ENCODE results near the gene TMOD1.
"Not testable (repeated sequence)": the region's sequence is repeated elsewhere in the genome, so short reads cannot be mapped to it uniquely, and the experiment has no call there.

TMOD1 gene

GRCh38 chr9:97479496-97480159 is 21.8 kb upstream of the TMOD1 start:
- no peak for TF ChIP-seq JUND (IDR thresholded peaks at IDR 0.05; ENCODE audit: low read depth)
- no peak for DNase-seq (ENCODE audit: low read depth in 1 of 2, low spot score in 1 of 2)
- in situ Hi-C loops (cut with HindIII; ENCODE audit: low pct_unique_long_range_greater_than_20kb, low sequenced_read_pairs) = no loop called here

GRCh38 chr9:97480174-97480573 is 21.3 kb upstream of the TMOD1 start:
- TF ChIP-seq JUND (IDR thresholded peaks at IDR 0.05; ENCODE audit: low read depth) = no peak
- no peak for DNase-seq (ENCODE audit: low read depth in 1 of 2, low spot score in 1 of 2)
- in situ Hi-C loops (cut with HindIII; ENCODE audit: low pct_unique_long_range_greater_than_20kb, low sequenced_read_pairs) = no loop called here

GRCh38 chr9:97480749-97481148 is 20.7 kb upstream of the TMOD1 start:
- in situ Hi-C loops (cut with HindIII; ENCODE audit: low pct_unique_long_range_greater_than_20kb, low sequenced_read_pairs) = no loop called here
- no peak for TF ChIP-seq JUND (IDR thresholded peaks at IDR 0.05; ENCODE audit: low read depth)
- DNase-seq (ENCODE audit: low read depth in 1 of 2, low spot score in 1 of 2) = no peak

GRCh38 chr9:97484134-97484533 is 17.3 kb upstream of the TMOD1 start:
- in situ Hi-C loops (cut with HindIII; ENCODE audit: low pct_unique_long_range_greater_than_20kb, low sequenced_read_pairs) = no loop called here
- no peak for TF ChIP-seq JUND (IDR thresholded peaks at IDR 0.05; ENCODE audit: low read depth)
- DNase-seq (ENCODE audit: low read depth in 1 of 2, low spot score in 1 of 2) = no peak

DNA sequence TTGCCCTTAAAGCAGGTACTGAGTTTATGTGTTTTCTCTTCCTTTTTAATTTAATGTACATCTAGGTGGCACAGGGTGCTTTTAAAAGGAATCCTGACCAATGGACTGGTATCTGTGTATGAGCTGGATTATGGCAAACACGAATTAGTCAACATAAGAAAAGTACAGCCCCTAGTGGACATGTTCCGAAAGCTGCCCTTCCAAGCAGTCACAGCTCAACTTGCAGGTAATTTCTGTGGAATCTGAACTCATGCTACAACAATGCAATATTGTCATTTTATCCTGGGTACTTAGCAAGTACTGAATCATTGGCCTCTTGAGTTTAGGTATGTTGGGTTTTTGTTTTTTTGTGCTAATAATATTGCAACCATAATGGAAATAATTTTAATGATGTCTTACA is 14.4 kb upstream of the TMOD1 start:
- TF ChIP-seq JUND (IDR thresholded peaks at IDR 0.05; ENCODE audit: low read depth) = no peak
- DNase-seq (ENCODE audit: low read depth in 1 of 2, low spot score in 1 of 2) = peak in 1 of 2 experiments; percentile 36
- in situ Hi-C loops (cut with HindIII; ENCODE audit: low pct_unique_long_range_greater_than_20kb, low sequenced_read_pairs) = no loop called here

DNA sequence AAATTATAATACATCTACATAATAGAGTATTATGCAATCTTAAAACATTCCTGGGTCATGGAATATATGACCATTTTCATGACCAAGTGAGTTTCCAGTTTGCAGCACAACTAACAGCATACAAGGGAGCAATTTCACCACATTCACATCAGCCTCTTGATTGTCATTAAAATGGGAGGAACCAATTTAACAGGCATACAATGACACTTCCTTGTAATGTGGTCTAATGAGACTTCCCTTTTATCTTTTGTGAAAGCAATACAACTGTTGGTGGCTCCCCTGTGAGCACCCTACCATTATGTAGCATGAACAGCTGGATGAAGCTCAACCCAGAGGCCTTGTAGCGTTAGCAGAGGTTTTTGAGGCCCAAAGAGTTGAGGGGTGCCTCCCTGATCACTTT is 13.6 kb upstream of the TMOD1 start:
- in situ Hi-C loops (cut with HindIII; ENCODE audit: low pct_unique_long_range_greater_than_20kb, low sequenced_read_pairs) = no loop called here
- TF ChIP-seq JUND (IDR thresholded peaks at IDR 0.05; ENCODE audit: low read depth) = no peak
- DNase-seq (ENCODE audit: low read depth in 1 of 2, low spot score in 1 of 2) = no peak

DNA sequence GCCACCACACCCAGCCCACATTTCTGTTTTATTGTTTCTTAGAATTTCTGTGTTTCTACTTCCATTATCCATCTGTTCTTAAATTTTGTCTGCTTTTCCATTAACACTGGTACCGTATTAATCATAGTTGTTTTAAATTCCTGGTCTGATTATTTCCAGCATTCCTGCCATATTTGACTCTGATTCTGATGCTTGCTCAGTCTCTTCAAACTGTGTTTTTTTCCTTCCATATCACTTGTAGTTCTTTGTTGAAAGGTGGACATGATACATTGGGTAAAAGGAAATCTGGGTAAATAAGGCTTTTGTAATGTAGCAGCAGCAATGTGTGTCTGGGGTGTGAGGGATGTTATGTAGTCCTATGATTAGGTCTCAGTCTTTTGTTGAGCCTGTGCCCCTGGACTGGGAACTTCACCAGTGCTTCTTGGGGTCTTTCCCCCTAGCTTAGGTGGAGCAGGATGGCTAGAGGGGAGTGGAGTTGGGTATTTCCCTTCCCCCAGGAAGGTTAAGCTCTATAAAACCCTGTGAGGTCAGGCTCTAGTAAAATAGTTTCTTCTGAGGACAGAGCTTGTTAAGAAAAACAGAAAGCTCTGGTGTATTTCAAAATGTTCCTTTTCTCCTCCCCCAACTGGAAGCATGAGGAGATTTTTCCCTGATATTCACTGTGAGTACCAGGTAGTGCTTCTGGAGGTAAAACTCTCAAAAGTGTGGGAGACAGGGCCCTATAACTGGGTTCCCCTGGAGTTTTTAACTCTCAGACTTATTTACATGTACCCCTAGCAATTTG is 10.1 kb upstream of the TMOD1 start:
- TF ChIP-seq JUND (IDR thresholded peaks at IDR 0.05; ENCODE audit: low read depth) = no peak
- in situ Hi-C loops (cut with HindIII; ENCODE audit: low pct_unique_long_range_greater_than_20kb, low sequenced_read_pairs) = no loop called here
- DNase-seq (ENCODE audit: low read depth in 1 of 2, low spot score in 1 of 2) = no peak

DNA sequence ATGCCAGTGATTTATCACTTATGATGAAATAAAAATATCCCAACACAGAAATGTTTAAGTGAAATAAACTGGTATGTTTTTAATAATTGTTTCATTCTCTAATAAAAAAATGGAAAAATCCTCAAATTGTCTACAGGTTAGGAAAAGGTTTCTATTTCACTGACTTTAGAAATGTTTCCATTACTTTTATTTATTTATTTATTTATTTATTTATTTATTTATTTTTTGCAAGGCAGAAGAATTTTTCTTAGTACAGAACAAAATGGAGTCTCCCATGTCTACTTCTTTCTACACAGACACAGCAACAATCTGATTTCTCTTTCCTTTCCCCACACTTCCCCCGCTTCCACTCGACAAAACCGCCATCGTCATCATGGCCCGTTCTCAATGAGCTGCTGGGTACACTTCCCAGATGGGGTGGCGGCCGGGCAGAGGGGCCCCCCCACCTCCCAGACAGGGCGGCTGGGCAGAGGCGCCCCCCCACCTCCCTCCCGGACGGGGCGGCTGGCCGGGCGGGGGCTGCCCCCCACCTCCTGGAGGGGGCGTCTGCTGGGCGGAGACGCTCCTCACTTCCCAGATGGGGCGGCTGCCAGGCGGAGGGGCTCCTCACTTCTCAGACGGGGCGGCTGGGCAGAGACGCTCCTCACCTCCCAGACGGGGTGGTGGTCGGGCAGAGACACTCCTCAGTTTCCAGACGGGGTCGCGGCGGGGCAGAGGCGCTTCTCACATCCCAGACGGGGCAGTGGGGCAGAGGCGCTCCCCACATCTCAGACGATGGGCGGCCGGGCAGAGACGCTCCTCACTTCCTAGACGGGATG is 3.7 kb upstream of the TMOD1 start:
- DNase-seq (ENCODE audit: low read depth in 1 of 2, low spot score in 1 of 2); in situ Hi-C loops (cut with HindIII; ENCODE audit: low pct_unique_long_range_greater_than_20kb, low sequenced_read_pairs): not testable (repeated sequence)

DNA sequence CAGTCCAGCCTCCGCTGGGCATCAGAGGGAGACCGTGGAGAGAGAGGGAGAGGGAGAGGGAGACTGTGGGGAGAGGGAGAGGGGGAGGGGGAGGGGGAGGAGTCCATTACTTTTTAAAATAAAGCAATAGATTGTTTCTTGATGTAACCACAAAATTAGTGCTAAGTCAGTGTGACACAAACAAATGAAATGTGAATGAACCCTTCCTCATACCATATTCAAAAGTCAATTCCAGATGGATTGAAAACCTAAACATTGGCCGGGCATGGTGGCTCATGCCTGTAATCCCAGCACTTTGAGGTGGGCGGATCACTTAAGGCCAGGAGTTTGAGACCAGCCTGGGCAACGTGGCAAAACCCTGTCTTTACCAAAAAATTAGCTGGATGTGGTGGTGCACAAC is 2.6 kb upstream of the TMOD1 start:
- in situ Hi-C loops (cut with HindIII; ENCODE audit: low pct_unique_long_range_greater_than_20kb, low sequenced_read_pairs) = not testable (repeated sequence)

DNA sequence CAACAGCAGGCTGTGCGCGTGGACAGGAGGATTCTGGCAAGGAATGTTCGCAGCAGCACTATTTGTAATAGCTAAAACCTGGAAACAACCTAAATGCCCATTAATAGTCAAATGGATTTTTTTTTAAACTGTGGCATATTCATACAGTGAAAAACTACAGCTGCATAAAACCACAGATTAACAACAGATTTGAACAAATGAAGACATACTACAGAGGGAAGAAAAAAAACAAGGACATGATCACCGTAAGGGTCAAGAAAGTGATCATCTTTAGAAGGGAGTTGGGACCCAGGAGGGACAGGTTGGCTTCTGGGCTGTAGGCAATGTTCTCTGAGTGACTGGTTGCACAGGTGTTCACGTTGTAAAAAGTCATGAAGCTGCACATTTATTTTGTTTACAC is 1.2 kb upstream of the TMOD1 start:
- no peak for TF ChIP-seq JUND (IDR thresholded peaks at IDR 0.05; ENCODE audit: low read depth)
- in situ Hi-C loops (cut with HindIII; ENCODE audit: low pct_unique_long_range_greater_than_20kb, low sequenced_read_pairs) = no loop called here
- no peak for DNase-seq (ENCODE audit: low read depth in 1 of 2, low spot score in 1 of 2)

More for the DNA sequence above, 2.6 kb upstream of the TMOD1 start:
- DNase-seq (ENCODE audit: low read depth in 1 of 2, low spot score in 1 of 2) = not testable (repeated sequence)

- TF ChIP-seq JUND (IDR thresholded peaks at IDR 0.05; ENCODE audit: low read depth) = no peak
- in situ Hi-C loops (cut with HindIII; ENCODE audit: low pct_unique_long_range_greater_than_20kb, low sequenced_read_pairs) = no loop called here
- no peak for DNase-seq (ENCODE audit: low read depth in 1 of 2, low spot score in 1 of 2)
These were observed 695 bp upstream of the TMOD1 start for GRCh38 chr9:97500765-97501176.

DNA sequence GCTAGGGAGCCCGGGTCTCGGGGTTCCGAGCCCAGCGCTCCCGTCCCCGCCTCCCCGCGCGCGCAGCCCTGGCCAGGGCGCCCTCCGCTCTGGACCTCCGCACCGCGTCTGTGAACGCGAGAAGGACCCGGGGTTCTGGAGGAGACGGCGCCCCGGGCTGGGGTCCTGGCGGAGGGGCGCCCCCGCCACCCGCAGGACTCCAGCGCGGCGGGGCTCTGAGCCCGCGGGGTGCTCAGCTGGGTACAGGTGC is 431 bp downstream of the TMOD1 start:
- in situ Hi-C loops (cut with HindIII; ENCODE audit: low pct_unique_long_range_greater_than_20kb, low sequenced_read_pairs) = no loop called here
- TF ChIP-seq JUND (IDR thresholded peaks at IDR 0.05; ENCODE audit: low read depth) = no peak
- no peak for DNase-seq (ENCODE audit: low read depth in 1 of 2, low spot score in 1 of 2)

Measured in T47D (cell line).